Stimulated activated naive CD4-positive, alpha-beta T cell treated with Interleukin-2 at 50 U/mL for 16 hours (primary cell): ENCODE results near the gene TOR1AIP1.

ENCODE experiments used
- DNase-seq: peaks from one replicate; lab custom pipeline; 2025; lab: John Stamatoyannopoulos, UW

TOR1AIP1 gene

DNA sequence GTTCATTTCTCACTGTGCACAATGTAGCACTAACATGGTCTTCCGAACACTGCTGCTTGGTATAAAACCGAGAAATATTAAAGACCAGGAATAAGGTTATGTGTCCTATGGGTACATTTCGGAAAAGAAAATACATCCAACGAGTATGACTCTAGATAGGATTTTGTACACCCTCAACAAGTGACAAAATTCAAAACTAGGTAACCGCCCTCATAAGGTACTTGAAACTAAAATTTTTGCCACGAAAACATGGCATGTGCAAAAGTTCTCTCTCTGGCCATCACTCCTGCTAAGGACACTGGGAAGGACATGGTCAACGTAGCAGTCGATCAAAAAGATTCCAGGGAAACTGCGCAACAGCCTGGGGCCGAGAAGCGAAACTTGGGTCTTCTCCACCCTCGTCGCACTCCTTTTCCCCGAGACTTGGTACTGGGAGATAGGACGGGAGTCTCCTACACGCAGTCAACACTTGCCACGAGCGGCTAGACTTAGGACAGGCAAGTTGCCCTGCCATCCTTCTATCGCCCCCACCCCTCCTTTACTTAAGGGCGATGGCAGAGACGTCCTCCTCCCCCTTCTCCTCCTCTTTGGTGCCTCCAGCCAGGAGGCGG lies 338 bp upstream of the TOR1AIP1 start:
- DNase-seq = no peak

DNA sequence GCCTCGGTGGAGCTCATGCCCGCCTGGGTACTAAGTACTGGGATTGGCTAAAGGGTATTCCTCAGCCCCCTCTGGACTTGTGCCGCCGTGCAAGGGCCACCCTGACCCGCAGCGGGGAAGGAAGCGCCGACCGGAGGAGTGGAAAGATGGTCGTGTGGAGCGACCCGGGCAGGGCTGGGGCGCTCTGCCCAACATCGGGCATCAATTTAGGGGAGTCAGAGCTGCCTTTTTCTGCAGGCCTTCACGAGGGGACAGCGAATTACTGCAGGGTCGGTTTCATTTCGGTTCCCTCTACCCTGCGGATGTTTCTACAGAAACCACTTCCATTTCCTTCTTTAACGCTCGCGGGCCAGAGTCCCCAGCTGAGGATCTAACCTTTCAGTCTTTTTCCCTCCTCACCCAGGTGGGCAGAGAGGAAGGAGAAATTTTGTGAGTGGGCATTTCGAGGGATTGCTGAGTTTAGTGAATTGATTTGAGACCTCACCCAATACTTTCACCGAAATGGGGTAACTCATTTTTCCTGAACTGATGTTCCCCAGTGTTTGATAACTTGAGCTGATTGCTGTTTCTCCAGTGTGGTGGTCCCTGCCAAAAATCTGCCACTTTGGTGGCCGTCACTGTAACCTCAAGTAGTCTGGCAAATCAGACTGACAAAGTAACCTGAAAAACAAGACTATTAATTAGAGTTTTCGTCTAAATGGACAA lies 1.1 kb downstream of the TOR1AIP1 start:
- peak; percentile 24 for DNase-seq

- DNase-seq = peak; percentile 59
Measured at GRCh38 chr1:179883745-179884138, 1.7 kb downstream of the TOR1AIP1 start.

- DNase-seq = no peak
Measured at GRCh38 chr1:179888071-179888470, 6.0 kb downstream of the TOR1AIP1 start.

DNA sequence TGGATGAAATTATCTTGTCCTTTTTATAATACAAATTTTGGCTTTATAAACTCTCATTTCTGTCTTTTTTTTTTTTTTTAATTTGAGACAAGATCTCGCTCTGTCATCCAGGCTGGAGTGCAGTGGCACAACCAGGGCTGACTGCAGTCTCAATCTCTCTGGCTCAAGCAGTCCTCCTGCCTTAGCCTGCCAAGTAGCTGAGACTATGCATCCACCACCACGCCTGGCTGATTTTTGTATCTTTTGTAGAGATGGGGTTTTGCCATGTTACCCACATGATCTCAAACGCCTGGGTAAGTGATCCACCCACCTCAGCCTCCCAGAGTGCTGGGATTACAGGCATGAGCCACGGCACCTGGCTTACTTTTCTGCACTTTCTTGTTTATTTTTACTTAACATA lies 7.5 kb downstream of the TOR1AIP1 start:
- no peak for DNase-seq

DNA sequence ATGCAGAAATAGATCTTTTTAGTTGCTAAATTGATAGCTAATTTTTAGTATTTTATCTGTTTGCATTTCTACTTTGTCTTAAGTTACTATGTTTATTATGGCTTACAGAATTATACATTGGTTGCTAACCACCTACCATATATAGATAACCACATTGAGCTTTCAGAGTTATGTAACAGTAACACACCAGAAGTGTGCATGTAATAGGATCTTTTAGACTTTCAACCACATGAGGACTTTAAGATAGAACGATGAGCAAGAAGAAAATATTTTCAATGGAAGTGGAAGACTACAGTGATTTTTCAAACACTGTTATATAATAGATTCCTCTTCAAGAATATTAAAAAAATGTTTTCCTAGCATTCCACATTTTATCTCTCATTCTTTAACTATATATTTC lies 28.8 kb downstream of the TOR1AIP1 start:
- no peak for DNase-seq

GRCh38 chr1:179911812-179912211 lies 29.7 kb downstream of the TOR1AIP1 start:
- DNase-seq = no peak

DNA sequence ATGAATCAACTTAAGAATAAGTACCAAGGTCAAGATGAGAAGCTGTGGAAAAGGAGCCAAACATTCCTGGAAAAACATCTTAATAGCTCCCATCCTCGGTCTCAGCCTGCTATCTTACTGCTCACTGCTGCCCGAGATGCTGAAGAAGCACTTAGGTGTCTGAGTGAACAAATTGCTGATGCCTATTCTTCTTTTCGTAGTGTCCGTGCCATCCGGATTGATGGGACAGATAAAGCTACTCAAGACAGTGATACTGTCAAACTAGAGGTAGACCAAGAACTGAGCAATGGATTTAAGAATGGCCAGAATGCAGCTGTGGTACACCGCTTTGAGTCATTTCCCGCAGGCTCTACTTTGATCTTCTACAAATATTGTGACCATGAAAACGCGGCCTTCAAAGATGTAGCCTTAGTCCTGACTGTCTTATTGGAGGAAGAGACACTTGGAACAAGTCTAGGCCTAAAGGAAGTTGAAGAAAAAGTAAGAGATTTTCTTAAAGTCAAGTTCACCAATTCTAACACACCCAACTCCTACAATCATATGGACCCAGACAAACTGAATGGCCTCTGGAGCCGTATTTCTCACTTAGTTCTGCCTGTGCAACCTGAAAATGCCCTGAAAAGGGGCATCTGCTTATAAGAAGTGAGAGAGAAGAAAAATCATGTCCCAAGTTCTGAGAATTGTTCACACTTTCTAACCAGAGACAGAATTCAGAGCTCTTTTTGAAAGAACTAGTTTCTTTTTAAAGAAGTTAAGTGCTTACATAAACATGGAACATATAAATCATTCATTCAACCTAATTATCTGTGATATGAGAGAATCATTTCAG lies 35.7 kb downstream of the TOR1AIP1 start:
- no peak for DNase-seq

DNA sequence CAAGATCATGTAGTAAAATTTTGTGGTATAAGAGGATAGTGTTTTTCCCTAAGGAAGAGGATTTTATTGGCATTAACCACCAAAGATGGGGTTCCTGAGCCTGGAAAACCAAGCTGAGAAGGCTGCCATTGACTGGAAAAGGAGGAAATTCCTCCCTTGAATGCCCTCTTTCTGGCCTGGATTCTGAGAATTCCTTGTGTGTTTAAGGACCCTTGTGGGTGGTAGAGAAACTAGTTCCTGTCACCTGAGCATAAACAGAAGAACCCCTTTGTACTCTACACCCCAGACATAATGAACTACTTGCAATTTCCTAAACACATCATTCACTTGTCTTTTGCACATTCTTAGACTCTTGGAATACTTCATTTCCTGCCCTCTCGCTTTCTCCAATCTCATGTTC lies 39.4 kb downstream of the TOR1AIP1 start:
- no peak for DNase-seq

GRCh38 chr1:179921981-179922872 lies 40.1 kb downstream of the TOR1AIP1 start:
- no peak for DNase-seq

GRCh38 chr1:179923029-179923428 lies 40.9 kb downstream of the TOR1AIP1 start:
- DNase-seq = no peak

GRCh38 chr1:179924268-179924667 lies 42.2 kb downstream of the TOR1AIP1 start:
- DNase-seq = no peak

- no peak for DNase-seq
Measured at GRCh38 chr1:179925302-179925701, 43.2 kb downstream of the TOR1AIP1 start.

DNA sequence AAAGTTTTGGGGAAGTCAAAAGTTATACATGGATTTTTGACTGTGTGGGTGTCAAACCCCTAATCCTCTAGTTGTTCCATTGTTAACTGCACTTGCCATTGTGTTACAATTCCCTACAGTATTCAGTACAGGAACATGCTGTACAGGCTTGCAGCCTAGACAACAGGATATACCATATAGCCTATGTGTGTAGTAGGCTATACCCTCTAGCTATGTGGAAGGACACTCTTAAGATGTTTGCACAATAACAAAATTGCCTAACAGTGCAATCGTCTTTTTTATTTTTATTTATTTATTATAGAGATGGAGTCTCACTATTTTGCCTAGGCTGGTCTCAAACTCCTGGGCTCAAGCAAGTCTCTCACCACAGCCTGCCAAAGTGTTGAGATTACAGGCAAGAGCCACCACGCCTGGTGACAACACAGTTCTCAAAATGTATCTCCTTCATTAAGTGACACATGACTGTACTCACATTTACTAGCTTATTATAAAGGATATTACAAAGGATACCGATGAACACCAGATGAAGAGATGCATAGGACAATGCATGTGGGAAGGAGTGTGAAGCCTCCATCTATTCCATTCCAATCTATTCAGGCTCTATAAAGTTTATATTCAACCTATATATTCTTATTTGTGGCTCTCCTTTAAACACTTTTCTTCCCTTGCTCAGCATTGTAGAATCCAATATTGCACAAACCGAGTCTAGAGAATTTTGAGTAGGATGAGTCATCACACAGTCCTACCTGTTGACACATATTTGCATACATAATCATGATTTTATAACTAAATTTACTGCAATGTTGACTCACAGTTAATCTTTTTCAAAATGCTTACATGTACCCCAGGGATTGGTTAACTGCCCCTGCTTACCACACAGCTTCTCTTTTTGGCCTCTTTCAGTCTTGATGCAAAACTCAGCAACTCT lies 44.1 kb downstream of the TOR1AIP1 start:
- DNase-seq = no peak

GRCh38 chr1:179926850-179927205 lies 44.7 kb downstream of the TOR1AIP1 start:
- no peak for DNase-seq

DNA sequence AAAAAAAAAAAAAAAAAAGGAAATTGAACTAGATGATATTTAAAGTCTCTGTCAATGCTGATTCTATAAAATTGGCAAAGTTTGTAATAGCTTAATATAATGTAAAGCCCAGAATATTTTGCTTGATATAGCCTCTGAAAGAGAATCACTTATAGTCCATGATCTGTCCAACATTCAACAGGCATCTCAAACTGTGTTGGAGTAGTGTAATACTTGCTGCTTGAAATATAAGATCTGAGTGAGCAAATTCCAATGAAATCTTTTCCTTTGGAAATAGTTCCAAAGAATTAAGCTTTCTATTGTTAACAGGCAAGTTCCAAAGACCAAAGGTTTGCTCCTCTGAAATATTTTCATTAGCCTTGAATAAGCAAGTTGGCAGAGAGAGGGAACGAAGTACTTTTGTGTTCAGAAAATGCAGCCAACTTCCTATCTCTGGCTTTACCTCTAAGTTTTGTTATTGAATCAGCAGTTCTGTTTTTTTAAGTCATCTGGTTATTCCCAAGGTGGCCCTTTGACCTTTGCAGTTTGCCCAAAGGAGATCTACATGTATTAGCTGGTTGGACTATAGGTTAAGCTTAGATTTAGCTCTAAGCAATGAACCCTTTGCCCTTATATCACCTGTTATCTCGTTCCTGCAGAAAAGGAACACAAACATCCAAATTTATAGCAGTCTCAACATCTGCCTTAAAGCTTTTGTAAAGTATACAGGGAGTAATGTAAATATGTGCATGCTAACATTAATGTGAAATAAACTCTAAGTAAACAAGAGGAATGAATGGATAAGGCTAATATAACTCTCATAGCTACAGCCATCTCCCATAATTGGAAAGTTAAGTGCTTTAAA lies 48.1 kb downstream of the TOR1AIP1 start:
- no peak for DNase-seq

DNA sequence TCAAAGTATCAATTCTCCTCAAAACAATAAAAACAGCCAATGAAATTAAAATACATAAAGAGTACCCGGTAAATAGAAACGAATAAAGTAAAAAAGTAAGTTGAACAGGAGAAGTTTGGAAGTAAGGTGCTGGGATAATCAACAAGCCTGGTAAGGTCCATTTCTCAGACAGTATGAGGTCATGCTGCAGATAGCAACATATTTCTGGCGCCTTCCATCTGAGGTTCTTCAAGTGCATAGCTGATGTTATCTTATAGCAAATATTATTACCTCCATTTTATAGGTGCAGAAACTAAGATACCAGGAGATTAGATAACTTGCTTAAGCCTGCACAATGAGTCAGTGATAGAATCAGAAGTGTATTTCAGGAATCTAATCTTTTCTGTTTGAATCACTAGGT lies 48.8 kb downstream of the TOR1AIP1 start:
- DNase-seq = no peak

- DNase-seq = no peak
Measured at GRCh38 chr1:179933219-179933618, 51.1 kb downstream of the TOR1AIP1 start.

DNA sequence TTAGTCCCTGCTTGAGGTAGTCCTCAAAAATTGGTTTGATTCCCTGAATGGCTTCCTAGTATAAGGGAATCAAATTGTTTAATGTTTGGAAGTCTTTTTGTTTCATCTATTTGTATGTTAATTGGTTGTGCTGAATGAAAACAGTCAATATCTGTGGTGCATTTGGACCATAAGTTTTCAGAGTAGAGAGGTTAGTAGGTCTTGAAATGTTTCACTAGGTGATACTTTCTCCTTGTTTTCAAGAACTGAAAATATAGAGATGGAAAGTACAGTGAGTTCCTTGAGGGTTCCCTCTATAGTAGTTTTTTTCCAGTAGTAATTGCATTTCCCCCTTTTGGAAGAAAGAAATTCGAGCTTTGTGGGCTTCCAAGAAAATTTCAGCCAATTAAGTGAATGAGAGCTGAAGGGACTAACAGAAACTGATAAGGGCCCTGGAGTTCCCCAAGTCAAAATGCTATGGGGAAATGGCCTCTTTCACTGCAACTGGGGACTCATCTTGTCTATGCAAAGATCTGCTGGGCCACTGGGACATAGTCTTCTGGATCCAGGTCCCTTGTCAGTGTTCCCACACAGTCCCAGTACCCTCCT lies 53.9 kb downstream of the TOR1AIP1 start:
- DNase-seq = no peak
